ENCODE data around the gene MRPL16.

The MRPL16 gene

GRCh38 chr11:59770319-59770718 is 40.3 kb downstream of the MRPL16 start:
- H3K36me3 Mint-ChIP-seq = peaks cover under 1% of the 10 kb centered on the region
- no peak for ATAC-seq
- H3K9me3 Mint-ChIP-seq = peaks cover 3% of the 10 kb centered on the region
- H3K4me1 Mint-ChIP-seq = peaks cover 19% of the 10 kb centered on the region
- no peak overlapping the region for H3K4me3 Mint-ChIP-seq
- peak overlapping the region; percentile 85 for H3K27ac Mint-ChIP-seq
- no peaks in the 10 kb centered on the region for H3K27me3 Mint-ChIP-seq

GRCh38 chr11:59769828-59770227 is 40.8 kb downstream of the MRPL16 start:
- Mint-ChIP-seq H3K4me3 (no peak overlapping the region), H3K9me3 (peaks cover 3% of the 10 kb centered on the region), H3K36me3 (no peaks in the 10 kb centered on the region), H3K27me3 (no peaks in the 10 kb centered on the region), H3K4me1 (peaks cover 24% of the 10 kb centered on the region), H3K27ac (no peak overlapping the region)
- no peak for ATAC-seq

GRCh38 chr11:59769111-59769510 is 41.5 kb downstream of the MRPL16 start:
- no peak for ATAC-seq
- no peak overlapping the region for H3K27ac Mint-ChIP-seq
- peaks cover 3% of the 10 kb centered on the region for H3K9me3 Mint-ChIP-seq
- no peaks in the 10 kb centered on the region for H3K27me3 Mint-ChIP-seq
- no peaks in the 10 kb centered on the region for H3K36me3 Mint-ChIP-seq
- H3K4me1 Mint-ChIP-seq = peaks cover 26% of the 10 kb centered on the region
- no peak overlapping the region for H3K4me3 Mint-ChIP-seq

GRCh38 chr11:59767225-59767611 is 43.4 kb downstream of the MRPL16 start:
- H3K27ac Mint-ChIP-seq = peak overlapping the region; percentile 42
- no peak for ATAC-seq

GRCh38 chr11:59766542-59767224 is 43.9 kb downstream of the MRPL16 start:
- no peak overlapping the region for H3K4me3 Mint-ChIP-seq
- peak overlapping the region; percentile 42 for H3K27ac Mint-ChIP-seq
- H3K36me3 Mint-ChIP-seq = no peaks in the 10 kb centered on the region
- peaks cover 3% of the 10 kb centered on the region for H3K9me3 Mint-ChIP-seq
- ATAC-seq = no peak
- no peaks in the 10 kb centered on the region for H3K27me3 Mint-ChIP-seq
- H3K4me1 Mint-ChIP-seq = peaks cover 15% of the 10 kb centered on the region

More at GRCh38 chr11:59767225-59767611, 43.4 kb downstream of the MRPL16 start:
- peaks cover 20% of the 10 kb centered on the region for H3K4me1 Mint-ChIP-seq
- no peak overlapping the region for H3K4me3 Mint-ChIP-seq
- H3K9me3 Mint-ChIP-seq = peaks cover 3% of the 10 kb centered on the region
- H3K27me3 Mint-ChIP-seq = no peaks in the 10 kb centered on the region
- H3K36me3 Mint-ChIP-seq = no peaks in the 10 kb centered on the region

- peak; percentile 57 for ATAC-seq
- no peak overlapping the region for H3K27ac Mint-ChIP-seq
- H3K36me3 Mint-ChIP-seq = no peaks in the 10 kb centered on the region
- no peak overlapping the region for H3K4me3 Mint-ChIP-seq
- H3K27me3 Mint-ChIP-seq = no peaks in the 10 kb centered on the region
- H3K4me1 Mint-ChIP-seq = peaks cover 9% of the 10 kb centered on the region
- no peaks in the 10 kb centered on the region for H3K9me3 Mint-ChIP-seq
Measured at GRCh38 chr11:59765068-59765735, 45.4 kb downstream of the MRPL16 start.

- no peaks in the 10 kb centered on the region for H3K9me3 Mint-ChIP-seq
- H3K27ac Mint-ChIP-seq = no peak overlapping the region
- no peak for ATAC-seq
- H3K4me3 Mint-ChIP-seq = no peak overlapping the region
- H3K36me3 Mint-ChIP-seq = no peaks in the 10 kb centered on the region
- H3K27me3 Mint-ChIP-seq = no peaks in the 10 kb centered on the region
- peaks cover 21% of the 10 kb centered on the region for H3K4me1 Mint-ChIP-seq
Measured at GRCh38 chr11:59761993-59762392, 48.6 kb downstream of the MRPL16 start.

- Mint-ChIP-seq H3K4me1 (peaks cover 33% of the 10 kb centered on the region), H3K27ac (no peak overlapping the region), H3K36me3 (no peaks in the 10 kb centered on the region), H3K27me3 (no peaks in the 10 kb centered on the region), H3K9me3 (no peaks in the 10 kb centered on the region), H3K4me3 (no peak overlapping the region)
- no peak for ATAC-seq
Measured at GRCh38 chr11:59760771-59761170, 49.8 kb downstream of the MRPL16 start.

- ATAC-seq = no peak
- Mint-ChIP-seq H3K27ac (no peak overlapping the region), H3K9me3 (no peaks in the 10 kb centered on the region), H3K27me3 (no peaks in the 10 kb centered on the region), H3K36me3 (no peaks in the 10 kb centered on the region), H3K4me1 (peaks cover 31% of the 10 kb centered on the region), H3K4me3 (no peak overlapping the region)
Measured at GRCh38 chr11:59759900-59760299, 50.7 kb downstream of the MRPL16 start.

GRCh38 chr11:59758401-59759037 is 52.1 kb downstream of the MRPL16 start:
- Mint-ChIP-seq H3K36me3 (no peaks in the 10 kb centered on the region), H3K4me3 (no peak overlapping the region), H3K9me3 (no peaks in the 10 kb centered on the region), H3K4me1 (peaks cover 39% of the 10 kb centered on the region), H3K27ac (no peak overlapping the region), H3K27me3 (no peaks in the 10 kb centered on the region)
- ATAC-seq = no peak

- Mint-ChIP-seq H3K9me3 (no peaks in the 10 kb centered on the region), H3K36me3 (no peaks in the 10 kb centered on the region), H3K4me3 (no peak overlapping the region), H3K27ac (peak overlapping the region; percentile 53), H3K27me3 (no peaks in the 10 kb centered on the region), H3K4me1 (peaks cover 39% of the 10 kb centered on the region)
- peak; percentile 66 for ATAC-seq
Measured at GRCh38 chr11:59756845-59757244, 53.7 kb downstream of the MRPL16 start.

- H3K4me1 Mint-ChIP-seq = peaks cover 39% of the 10 kb centered on the region
Measured at GRCh38 chr11:59756558-59756840, 54.1 kb downstream of the MRPL16 start.

More at GRCh38 chr11:59756558-59756840, 54.1 kb downstream of the MRPL16 start:
- Mint-ChIP-seq H3K27ac (peak overlapping the region; percentile 53), H3K9me3 (no peaks in the 10 kb centered on the region), H3K4me3 (no peak overlapping the region), H3K27me3 (no peaks in the 10 kb centered on the region), H3K36me3 (no peaks in the 10 kb centered on the region)
- no peak for ATAC-seq
